ENCODE results near the gene ETV6.
A peak's percentile ranks its signal among the peaks of the same experiment; 100 is the strongest.

Gene ETV6

DNA sequence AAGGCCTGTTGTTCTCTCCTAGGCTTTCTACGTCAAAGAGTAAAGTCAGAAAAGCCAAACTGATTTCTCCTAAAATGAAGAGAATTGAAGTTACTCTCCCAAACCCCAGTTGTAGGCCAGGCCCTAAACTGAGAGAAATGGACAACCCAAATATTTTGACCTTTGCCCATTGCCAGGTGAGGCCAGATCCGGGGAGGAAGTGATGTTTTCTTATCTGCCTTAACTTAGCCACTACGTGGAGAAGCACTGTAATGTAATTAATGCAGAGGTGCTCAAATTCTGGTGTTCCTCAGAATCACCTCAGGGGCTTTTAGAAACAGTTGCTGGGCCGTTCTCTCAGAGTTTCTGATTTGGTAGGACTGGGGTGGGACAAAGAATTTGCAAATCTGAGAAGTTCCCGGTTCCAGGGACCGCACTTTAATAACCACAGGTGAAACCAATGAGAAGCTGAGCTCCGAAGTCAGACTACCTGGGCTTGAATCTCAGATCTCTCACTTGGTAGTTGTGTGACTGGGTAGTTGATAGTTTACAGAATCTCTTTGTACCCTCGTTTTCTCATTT, 73.2 kb downstream of the ETV6 start:
- no peak for DNase-seq

DNA sequence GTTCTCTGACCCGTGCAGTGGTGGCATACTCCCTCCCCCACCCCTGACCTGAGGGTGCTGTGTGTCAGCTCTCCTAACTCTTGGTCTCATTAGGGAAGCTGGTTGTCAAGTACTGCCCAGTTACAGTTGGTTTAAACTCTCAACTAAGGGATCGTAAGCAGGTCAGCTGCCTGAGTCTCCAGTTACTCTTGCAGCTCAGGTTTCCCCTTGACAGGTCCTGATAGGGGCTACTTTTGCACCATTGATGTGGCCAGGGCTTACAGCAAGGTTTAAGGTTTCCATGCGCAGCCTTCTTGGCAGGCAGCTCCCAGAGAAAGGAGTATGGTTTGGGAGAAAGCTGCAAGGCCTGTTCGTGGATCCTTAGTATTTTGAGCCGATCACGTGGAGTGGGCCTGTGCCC, 74.5 kb downstream of the ETV6 start:
- DNase-seq: no peak

DNA sequence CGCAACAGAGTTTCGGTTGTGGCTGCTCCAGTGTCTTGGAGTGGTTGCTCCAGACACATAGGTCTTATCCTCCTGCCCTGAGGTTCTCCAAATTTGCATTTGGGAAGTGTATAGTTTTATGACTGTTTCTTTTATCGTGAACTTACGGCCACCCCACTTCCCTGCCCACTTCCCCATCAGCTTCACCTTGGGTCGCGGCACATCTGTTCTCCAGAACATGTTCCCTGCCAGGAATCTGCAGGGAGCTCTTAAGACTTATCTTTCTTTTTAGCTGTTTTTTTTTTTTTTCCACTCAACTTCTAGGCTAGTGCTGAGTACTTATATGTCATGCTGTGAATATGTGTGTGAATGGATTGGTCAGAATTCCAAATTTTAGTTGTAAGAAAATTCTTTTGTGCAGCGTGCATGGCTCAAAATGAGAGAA, 75.4 kb downstream of the ETV6 start:
- DNase-seq: no peak

DNA sequence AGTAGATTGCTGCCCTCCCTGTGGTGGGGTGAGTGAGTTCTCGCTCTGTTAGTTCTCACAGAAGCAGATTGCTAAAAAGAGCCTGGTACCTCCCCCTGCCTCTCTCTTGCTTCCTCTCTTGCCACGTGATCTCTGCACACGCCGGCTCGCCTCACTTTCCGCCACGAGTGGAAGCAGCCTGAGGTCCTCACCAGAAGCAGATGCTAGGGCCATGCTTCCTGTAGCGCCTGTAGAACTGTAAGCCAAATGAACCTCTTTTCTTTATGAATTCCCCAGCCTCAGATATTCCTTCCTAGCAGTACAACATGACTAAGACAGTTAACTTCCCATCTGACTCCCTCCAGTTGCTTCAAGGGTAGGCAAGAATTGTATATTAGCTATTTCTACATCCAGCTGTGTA, 76.2 kb downstream of the ETV6 start:
- DNase-seq: no peak

DNA sequence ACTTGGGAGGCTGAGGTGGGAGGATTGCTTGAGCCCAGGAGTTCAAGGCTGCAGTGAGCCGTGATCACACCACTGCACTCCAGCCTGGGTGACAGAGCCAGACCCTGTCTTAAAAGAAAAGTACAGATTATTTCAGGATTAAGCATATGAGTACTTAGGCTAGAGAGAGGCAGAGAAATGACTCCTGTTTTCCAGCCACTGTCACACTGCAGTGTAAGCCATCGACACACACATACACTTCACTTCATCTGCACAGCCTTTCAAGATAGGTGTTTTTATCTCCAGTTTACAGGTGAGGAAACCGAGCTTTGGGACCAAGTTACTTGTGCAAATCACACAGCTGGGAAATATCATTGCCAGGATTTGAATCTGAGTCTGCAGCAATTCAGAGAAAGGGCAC, 77.2 kb downstream of the ETV6 start:
- DNase-seq: no peak

DNA sequence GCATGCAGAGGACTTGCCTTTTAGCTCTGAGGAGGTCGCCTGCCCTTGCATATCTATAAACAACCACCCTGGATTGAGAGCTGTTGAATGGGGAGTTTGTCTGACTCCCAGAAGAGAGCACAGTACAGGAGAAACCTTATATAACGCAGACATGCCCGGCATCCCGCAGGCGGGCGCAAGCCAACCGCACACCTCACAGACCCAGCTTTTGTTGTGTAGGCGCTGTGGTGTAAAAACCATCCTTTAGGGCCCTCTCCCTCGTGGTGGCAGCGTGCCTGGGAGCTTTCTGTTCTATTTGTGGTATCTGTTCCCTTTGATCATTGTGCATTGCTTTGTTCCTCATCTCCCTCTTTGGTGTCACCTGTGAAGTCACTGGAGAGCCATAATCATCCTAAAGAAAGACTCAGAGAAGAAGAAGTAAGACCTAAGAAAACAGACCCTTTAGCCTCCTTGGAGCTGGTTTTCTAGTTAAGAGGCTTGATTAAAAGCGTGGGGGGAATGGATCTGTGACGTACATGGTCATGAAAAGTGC, 77.7 kb downstream of the ETV6 start:
- DNase-seq: no peak

DNA sequence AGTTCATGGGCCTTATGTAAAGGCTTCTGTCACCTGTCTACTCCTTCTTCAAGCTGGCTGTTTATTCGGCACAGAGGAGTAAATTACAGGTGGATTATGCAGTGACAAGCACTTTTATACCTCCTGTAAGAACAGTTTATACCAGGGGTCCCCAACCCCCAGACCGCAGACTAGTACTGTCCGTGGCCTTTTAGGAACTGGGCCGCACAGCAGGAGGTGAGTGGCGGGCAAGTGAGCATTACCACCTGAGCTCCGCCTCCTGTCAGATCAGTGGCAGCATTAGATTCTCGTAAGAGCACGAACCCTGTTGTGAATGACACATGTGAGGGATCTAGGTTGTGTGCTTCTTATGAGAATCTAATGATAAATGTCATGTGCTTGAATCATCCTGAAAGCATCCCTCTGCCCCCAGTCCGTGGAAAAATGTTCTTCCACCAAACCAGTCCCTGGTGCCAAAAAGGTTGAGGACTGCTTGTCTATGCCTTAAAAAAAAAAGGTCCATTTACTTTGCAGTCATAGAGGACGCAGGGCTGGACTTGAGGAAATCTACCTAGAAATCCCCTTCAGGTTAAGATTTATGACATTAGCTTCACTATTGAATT, 78.8 kb downstream of the ETV6 start:
- DNase-seq: no peak

DNA sequence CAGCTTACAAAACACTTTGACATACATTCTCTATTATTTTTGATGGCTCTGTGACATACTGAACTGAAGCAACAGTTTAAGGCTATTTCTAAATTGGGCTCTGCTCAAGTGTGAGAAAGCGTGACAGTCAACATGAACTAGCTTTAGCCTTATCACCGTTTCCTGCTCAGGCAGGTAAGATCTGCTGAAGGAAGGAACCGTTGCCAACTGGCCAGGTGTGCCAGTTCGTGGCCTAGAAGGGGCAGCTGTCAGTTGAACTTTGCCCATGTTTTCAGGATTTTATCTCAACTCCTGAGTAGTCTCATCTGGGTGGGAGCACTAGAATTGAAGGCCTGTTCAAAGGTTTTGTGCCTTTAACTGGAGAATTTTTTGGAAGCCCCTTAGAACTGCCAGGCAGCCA, 79.5 kb downstream of the ETV6 start:
- peak; percentile 82 for DNase-seq

DNA sequence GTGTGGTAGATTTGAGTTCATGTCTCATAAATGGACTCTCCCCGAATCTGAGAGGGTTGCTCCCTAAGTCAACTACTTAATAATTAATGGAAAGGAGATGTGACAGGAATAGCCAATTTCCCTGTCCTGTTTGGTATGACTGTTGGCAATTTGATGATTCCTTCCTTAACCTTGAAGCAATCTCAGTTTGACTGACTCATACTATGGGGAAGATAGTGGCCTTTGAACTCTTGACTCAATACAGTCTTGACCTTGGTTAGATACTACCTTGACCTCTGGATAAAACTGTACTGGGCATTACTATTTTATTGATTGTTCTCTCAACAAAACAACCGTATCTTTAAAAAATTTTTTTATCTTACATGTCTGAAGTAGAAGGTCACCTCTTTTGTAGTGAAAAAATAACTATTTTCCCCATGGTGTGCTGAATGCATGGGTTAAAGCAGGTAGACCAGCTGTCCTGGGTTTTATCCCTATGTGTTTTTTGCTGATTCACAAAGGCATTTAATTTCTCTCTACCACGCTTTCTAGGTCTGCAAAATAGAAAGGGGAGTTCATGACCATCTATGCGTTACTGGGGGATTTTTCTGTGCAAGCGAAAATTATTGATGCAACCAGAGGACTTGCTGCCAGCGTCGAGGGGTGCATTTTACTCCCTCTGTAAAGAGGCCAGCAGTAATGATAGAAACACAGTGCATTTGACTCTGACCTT, 80.1 kb downstream of the ETV6 start:
- no peak for DNase-seq

DNA sequence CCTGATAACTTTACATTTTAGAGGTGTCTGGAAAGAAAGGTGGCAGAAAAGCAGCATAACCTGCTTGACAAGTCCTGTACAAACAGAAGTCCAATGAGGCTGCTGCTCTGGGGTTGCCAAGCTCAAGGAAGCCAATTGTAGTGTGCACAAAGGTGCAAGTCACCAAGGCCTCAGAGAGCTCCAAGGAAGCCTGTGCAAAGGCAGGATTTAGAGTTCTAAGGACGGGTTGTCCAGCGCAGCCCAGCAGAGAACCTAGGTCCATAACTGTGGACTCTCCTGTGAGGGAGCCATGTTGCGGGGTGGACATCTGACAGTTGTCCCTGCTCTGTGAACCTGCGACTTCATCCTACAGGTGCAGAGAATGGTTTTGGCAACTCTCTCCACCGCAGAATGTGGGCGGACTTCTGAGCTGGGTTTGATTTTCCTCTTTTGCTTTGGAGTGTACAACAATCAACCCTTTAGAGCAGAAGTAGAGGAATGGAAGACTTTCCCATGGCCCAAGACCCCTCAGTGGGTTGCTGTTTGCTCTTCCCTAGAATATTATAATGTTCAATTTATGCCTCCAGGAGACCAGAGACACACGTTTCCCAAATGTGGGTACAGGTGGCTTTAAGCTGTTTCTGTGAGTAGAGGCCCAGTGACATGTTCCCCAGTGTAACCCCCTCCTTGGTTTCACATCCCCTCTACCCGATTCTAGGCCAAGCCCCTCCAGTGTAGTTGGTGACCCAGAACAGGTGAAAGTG, 81.0 kb downstream of the ETV6 start:
- peak; percentile 50 for DNase-seq

DNA sequence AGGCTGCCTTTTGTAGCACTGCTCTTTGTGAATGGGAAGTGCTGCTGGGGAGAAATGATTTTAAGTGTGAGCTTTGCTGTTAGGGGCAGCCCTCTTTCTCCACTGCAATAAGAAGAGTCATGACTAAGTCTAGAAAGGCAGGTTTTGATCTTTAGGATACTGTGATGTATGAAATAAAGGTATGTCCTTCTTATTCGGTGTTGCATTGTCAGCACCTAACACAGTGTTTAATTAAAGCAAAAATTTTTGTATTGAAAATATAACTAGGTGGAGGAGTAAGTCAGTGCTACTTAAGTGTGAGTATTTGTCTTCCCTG, 81.5 kb downstream of the ETV6 start:
- DNase-seq: no peak

DNA sequence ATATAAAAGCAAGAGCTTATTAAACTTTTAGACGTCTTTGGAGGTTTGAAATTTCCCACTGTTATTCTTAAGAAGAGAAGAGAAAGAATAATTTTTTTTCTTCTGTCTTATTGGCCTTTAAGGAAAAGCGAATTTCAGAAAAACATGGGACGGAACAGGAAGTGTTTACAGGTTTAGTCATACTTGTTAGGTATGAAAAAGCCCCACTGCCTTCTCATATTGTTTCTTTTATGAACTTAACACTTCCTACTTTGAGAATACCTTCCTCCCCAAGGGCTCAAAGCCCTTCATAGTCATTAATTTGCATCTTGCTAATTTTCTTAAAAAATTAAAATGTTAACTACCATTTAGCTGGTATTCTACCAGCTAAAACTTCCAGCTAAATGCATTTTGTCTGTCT, 82.0 kb downstream of the ETV6 start:
- no peak for DNase-seq

DNA sequence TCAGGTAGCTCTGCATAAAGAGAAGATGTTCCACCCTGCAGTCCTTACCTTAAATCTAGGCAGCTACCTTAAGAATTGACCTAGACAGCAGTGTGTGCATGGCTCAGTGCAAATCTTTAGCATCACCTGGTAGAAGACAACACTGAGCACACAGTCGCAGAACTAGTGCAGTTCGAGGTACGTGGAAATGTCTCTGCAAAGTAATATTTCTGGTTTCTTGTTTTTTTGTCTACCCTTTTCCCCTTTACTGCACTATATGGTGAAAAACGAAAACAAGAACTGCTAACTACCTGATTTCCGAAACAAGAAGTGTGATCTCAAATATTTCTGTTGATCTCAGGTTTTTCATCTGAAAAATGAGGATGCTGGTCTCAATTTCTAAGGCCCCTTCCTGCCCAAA, 82.5 kb downstream of the ETV6 start:
- DNase-seq: no peak

DNA sequence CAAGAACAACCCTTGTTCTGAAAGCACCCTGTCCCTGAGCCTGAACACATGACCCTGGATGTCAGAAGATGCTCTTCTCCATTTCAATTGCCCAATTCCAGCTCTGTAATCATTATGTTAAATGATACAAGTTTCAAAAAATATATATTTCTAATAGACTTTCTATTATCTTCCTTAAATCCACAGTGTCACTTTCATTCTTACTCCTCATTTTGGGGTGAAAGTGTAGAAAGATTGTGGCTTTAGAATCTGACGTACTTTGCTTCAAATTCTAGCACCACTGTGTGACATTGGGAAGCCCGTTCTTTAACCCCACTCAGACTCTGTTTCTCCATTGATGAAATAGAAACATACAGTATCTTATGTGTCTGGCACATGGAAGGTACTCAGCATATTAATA, 83.2 kb downstream of the ETV6 start:
- no peak for DNase-seq

DNA sequence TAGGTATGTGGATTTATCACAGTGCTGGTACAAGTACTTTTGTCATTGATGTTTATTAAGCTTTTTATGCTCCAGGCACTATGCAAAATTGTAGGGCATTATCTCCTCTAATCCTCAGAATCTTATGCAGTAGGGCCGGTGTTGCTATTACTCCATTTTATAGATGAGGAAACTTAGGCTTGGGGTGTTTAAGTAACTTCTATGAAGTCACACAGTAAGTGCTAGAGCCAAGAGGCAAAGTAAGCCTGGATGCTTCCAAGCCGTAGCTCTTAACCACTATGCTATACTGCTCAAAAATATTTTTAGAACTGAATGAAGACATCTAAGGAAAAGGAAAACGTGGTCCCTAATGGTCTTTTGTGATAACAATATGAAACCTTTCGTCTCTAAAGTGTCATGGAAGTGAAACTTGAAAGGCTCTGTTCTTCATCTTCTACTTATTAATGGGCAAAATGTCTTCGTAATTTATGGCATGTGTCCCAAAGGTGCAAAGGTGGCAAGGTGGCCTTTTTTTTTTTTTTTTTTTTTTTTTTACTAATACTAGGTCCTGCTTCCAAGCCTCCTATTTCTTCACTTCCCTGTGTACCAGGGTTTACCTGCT, 85.2 kb downstream of the ETV6 start:
- DNase-seq: no peak

DNA sequence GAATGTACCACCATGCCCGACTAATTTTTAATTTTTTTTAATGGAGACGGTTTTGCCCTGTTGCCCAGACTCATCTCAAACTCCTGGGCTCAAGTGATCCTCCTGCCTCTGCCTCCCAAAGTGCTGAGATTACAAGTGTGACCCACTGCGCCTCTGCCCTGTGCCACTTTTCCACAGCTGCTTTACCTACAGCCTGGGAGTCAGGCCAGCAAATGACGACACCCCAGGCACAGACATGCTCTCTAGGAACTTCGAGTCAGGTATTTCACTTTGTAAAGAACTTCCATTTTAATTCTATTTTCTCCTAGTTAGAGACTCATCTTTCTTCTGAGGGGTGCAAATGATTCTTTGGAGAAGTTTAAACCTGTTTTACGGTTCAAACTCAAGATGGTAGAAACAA, 89.0 kb downstream of the ETV6 start:
- DNase-seq: no peak

DNA sequence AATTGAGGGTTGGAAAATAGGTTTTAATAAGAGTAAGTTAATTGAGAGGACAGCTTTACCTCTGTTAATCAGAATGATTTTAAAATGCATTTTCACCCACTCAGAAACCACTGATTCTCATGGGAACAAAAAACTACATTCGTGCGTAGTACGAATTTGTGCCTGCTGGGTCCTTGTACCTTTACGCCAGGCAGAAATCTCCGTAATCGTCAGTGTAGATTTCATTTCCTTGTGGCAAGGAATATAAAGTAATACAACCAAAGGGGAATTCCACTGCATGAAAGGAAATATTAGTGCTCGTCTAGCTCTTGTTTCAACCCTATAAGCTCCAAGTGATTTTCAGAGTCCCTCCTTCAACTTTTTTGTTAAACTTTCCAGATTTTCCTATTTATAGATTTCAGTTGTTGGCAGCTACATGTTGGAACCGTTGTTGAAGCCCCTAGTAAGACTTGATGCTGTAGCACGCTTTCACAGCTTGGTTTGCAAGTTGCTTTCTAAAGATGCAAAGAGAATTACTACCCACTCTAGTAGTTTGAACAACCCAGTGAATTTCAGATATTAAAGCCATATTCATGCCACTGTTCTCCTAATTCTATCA, 90.6 kb downstream of the ETV6 start:
- no peak for DNase-seq

DNA sequence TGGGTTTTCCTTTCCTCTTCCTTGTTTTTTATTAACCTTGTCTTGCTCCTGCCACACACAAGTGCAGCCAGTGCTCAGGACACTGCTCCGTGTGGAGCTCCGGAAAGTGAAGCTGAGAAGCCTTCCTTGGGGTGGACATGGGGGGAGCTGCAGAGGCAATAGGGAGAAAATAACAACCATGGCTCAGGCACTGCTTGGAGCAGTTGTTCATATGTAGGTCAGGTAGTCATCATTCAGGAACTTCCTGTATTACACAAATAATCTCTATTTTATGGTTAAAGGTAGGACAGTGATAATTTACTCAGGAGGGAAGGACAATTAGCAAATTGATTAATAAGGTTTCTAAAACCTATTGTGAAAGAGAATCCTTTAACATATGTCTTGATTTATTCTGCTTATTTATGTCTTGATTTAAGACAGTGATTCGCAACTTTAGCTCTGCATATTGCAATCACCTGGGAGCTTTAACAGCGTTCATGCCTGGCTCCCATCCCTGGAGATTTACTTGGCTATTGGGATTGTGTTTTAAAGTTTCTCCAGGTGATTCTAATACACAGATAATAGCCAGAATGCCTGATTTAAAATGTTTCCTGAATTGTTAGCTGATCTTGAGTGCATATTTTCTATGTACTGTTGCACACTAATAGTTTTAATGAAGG, 92.1 kb downstream of the ETV6 start:
- no peak for DNase-seq

DNA sequence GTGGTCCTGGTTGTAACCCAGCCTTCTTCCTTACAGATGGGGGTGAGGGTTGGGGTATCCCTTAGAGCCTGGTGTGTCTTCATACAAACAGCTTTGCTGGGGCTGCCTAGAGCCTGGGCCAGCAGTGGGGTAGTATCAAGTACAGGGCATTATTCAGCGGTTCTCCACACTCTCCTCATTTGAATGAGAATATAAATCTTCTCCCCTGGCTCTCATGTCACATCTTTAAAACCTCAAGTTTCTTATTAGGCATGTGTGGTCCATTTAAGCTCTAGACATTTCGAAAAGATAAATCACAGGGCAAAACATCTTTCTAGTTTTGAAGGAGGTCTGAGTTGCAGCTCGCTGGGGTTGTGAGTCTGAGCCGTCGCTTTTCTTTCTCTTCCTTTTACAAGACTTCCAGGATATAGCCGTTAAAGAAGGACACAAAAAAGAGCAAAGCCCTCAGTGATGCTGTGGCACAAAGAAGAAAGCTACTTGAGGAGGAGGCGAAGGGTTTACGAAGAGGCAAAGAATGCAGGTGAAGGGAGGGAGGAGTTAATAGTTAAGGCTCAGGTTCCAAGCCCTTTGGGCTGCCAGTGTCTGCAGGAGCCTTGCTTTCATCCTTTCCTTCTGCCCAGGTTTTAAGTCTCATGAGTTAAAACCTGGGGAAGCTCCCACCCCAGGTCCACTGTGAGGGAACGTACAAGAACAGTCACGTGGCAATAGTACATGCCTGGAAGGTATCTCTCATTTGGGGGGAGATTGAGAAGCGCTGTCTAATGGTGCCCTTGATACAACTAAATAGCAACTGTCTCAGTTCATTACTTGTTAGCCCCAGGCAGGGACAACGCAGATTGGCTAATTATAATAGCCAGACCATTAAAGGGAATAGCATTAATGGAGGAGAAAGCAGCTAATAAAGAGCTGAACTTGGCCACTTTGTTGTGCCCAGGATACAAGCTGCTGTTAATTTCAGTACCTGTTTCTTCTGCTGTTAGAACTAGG, 94.2 kb downstream of the ETV6 start:
- DNase-seq: no peak

DNA sequence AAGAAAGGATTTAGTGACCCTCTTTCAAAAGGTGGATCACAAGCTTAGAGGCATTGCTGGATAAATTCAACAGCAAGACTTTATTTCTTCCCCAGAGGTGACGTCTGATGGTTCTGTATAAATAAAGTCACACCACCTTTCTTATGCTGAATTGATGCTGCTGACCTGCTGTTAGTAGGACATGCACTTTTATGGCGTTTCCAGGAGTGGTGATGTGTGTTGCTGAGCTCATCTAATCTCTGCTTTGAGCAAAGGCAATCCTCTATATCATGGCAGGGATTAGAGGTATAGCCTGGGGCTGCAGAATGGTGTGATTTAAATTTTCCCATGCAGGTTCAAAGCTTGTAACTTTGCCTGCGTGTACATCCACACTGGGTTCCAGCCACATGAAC, 94.9 kb downstream of the ETV6 start:
- no peak for DNase-seq

DNA sequence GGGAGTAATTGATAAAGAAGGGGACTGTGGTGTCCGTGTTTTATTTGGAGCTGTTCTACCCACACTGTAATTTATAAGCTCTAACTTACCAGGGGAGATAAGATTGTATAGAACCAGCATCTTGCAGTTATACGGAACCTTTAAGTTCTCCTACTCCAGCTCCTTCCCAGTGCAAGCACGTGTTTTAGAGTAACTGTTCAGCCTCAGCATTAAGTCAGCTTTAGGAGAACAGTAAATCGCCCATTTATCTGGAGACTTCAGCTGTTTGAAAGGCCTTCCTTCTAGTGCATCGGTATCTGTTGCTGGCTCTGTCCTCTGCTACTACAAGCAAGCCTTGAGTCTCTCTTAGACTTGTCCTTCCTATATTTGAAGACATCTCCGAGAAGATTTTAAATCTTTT, 95.6 kb downstream of the ETV6 start:
- no peak for DNase-seq
